PC-9 (cell line): Measurements from ENCODE around the gene ACKR2. TPM values are rescaled to one million over a fixed set of nuclear protein-coding genes. Genes with fewer than 3 reads are reported as not detected.

Source experiments
- BruUV-seq: library from RNA; stranded (reverse); fragments of 400-500 nt; replicated peaks from 2 replicates; lab custom pipeline; 2021; lab: Mats Ljungman, UMichigan
- CTCF ChIA-PET: fragments of 300-600 bp; sonication (Branson Sonifier 250); formaldehyde crosslinking; loops from one replicate; lab custom pipeline; 2022; ENCODE audit warnings: antibody characterized with exemption; lab: Charles Lee
- POLR2A ChIA-PET: fragments of 300-600 bp; sonication (Branson Sonifier 250); formaldehyde crosslinking; loops from one replicate; lab custom pipeline; 2022; ENCODE audit warnings: antibody characterized with exemption; ENCODE audit not compliant: unreplicated experiment; lab: Charles Lee
- DNase-seq, 2 experiments: peaks; one replicate each; pipeline versions ENCODE4 v3.0.0 to v3.0.0-alpha.2; 2015 to 2022; ENCODE audit warnings: mixed read lengths in 1 of 2
- H2AFZ ChIP-seq: fragments of 200-600 bp; sonication (generic); 2 replicates; pipeline ENCODE4 v1.8.1; 2017; ENCODE audit warnings: antibody characterized with exemption
- H3F3A ChIP-seq: fragments of 200-600 bp; sonication (generic); 2 replicates; pipeline ENCODE4 v1.8.1; 2017; ENCODE audit warnings: antibody characterized with exemption, mild to moderate bottlenecking, low read depth; ENCODE audit not compliant: insufficient read depth
- H3K27ac ChIP-seq: fragments of 200-600 bp; sonication (generic); 2 replicates; pipeline ENCODE4 v1.6.1; 2016; ENCODE audit warnings: mixed run types
- H3K27me3 ChIP-seq: fragments of 200-600 bp; sonication (generic); 2 replicates; pipeline ENCODE4 v1.6.1; 2016; ENCODE audit warnings: low read depth, mixed run types; ENCODE audit not compliant: insufficient read depth
- H3K36me3 ChIP-seq: fragments of 200-600 bp; sonication (generic); 2 replicates; pipeline ENCODE4 v1.6.1; 2016; ENCODE audit warnings: low read depth, mixed run types
- H3K4me1 ChIP-seq: fragments of 200-600 bp; sonication (generic); replicated peaks from 2 replicates; pipeline ENCODE4 v1.6.1; 2016; ENCODE audit warnings: mixed run types; ENCODE audit not compliant: insufficient read depth
- H3K4me2 ChIP-seq: fragments of 200-600 bp; sonication (generic); 2 replicates; pipeline ENCODE4 v1.6.1; 2017; ENCODE audit warnings: mixed run types
- H3K4me3 ChIP-seq: fragments of 200-600 bp; sonication (generic); 2 replicates; pipeline ENCODE4 v1.6.1; 2016; ENCODE audit warnings: mixed run types
- H3K79me2 ChIP-seq: fragments of 200-600 bp; sonication (generic); 2 replicates; pipeline ENCODE4 v1.6.1; 2017; ENCODE audit warnings: low read depth, mixed run types
- H3K9me2 ChIP-seq: fragments of 200-600 bp; sonication (generic); 2 replicates; pipeline ENCODE4 v1.8.1; 2017; ENCODE audit warnings: mild to moderate bottlenecking; ENCODE audit not compliant: insufficient read depth
- H3K9me3 ChIP-seq: fragments of 200-600 bp; sonication (generic); 2 replicates; pipeline ENCODE4 v1.8.1; 2016; ENCODE audit warnings: low read depth; ENCODE audit not compliant: insufficient read depth
- H4K20me1 ChIP-seq: fragments of 200-600 bp; sonication (generic); 2 replicates; pipeline ENCODE4 v1.8.1; 2017; ENCODE audit not compliant: insufficient read depth
- CTCF ChIP-seq: fragments of 200-600 bp; sonication (generic); conservative IDR thresholded peaks from 2 replicates; pipeline ENCODE4 v1.6.1; 2017; ENCODE audit warnings: mixed run types, antibody characterized with exemption, mild to moderate bottlenecking, moderate library complexity
- EZH2 ChIP-seq: fragments of 200-600 bp; sonication (generic); IDR thresholded peaks from 2 replicates; pipeline ENCODE4 v1.8.0; 2017; ENCODE audit warnings: antibody characterized with exemption, low read depth
- intact Hi-C: fragments of 100-400 bp; cut with micrococcal nuclease; formaldehyde crosslinking; loops from one replicate; pipeline ENCODE4 v1.10.0; 2022; ENCODE audit not compliant: unreplicated experiment
- total RNA-seq: library from RNA; stranded (reverse); gene quantifications from 2 replicates; pipeline ENCODE4 v1.2.3, GENCODE V29; 2021

Gene ACKR2
- total RNA-seq, 1 experiment from 2014 or later, result 2.9 TPM

DNA sequence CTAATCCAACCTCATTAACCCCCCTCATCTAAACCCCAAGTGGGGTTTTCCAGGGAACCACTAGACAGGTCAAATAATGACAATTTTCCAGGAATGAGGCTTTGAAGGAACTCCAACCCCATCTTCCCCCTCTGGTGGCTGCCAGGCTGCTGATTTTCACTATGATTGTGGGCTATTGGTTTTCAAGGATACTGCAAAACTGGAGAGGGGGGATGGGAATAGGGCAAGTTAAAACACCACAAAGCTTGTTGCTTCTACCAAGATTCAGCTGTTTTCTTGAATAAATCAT is 86.3 kb downstream of the ACKR2 start:
- no TSS peak for BruUV-seq
- Histone ChIP-seq H3K4me3 (no peak overlapping the region), H3K27me3 (no peaks in the 10 kb centered on the region), H3F3A (peaks cover 11% of the 10 kb centered on the region; the same call in 1 of the 2 replicates), H2AFZ (no peak overlapping the region), H4K20me1 (no peaks in the 10 kb centered on the region), H3K79me2 (no peaks in the 10 kb centered on the region), H3K4me2 (no peak overlapping the region), H3K27ac (no peak overlapping the region), H3K4me1 (peaks cover 23% of the 10 kb centered on the region), H3K36me3 (no peaks in the 10 kb centered on the region), H3K9me2 (no peaks in the 10 kb centered on the region), H3K9me3 (peaks cover 4% of the 10 kb centered on the region; the same call in 1 of the 2 replicates)
- ChIA-PET POLR2A (no interaction called here), CTCF (no interaction called here)
- TF ChIP-seq EZH2 (no peak), CTCF (no peak)
- DNase-seq, result no peak
- intact Hi-C loops, result no loop called here

GRCh38 chr3:42898896-42899675 is 89.8 kb downstream of the ACKR2 start:
- TF ChIP-seq CTCF (no peak), EZH2 (no peak)
- CTCF ChIA-PET, result no interaction called here
- Histone ChIP-seq H4K20me1 (no peaks in the 10 kb centered on the region), H3F3A (peaks cover 25% of the 10 kb centered on the region; the same call in 1 of the 2 replicates), H3K4me1 (peaks cover 43% of the 10 kb centered on the region), H3K36me3 (no peaks in the 10 kb centered on the region), H3K27me3 (no peaks in the 10 kb centered on the region), H3K27ac (peak overlapping the region; percentile 68; the same call in 1 of the 2 replicates), H3K4me3 (no peak overlapping the region), H3K9me2 (no peaks in the 10 kb centered on the region), H3K4me2 (no peak overlapping the region; the same call in 1 of the 2 replicates), H3K9me3 (peaks cover 4% of the 10 kb centered on the region; the same call in 1 of the 2 replicates), H3K79me2 (no peaks in the 10 kb centered on the region), H2AFZ (no peak overlapping the region)
- POLR2A ChIA-PET, result no interaction called here
- intact Hi-C loops, result no loop called here
- DNase-seq, result no peak
- no TSS peak for BruUV-seq

- Histone ChIP-seq H3K9me3 (peaks cover 4% of the 10 kb centered on the region; the same call in 1 of the 2 replicates), H3K36me3 (no peaks in the 10 kb centered on the region), H3K27me3 (no peaks in the 10 kb centered on the region), H3K9me2 (no peaks in the 10 kb centered on the region), H3K4me2 (peak overlapping the region; percentile 59), H4K20me1 (no peaks in the 10 kb centered on the region), H2AFZ (no peak overlapping the region; the same call in 1 of the 2 replicates), H3F3A (peaks cover 25% of the 10 kb centered on the region; the same call in 1 of the 2 replicates), H3K79me2 (no peaks in the 10 kb centered on the region), H3K4me3 (peak overlapping the region; percentile 37; the same call in 1 of the 2 replicates), H3K4me1 (peaks cover 43% of the 10 kb centered on the region), H3K27ac (peak overlapping the region; percentile 68)
- DNase-seq, result peak; percentile 37 to 90
- CTCF ChIA-PET, result no interaction called here
- POLR2A ChIA-PET, result no interaction called here
- intact Hi-C loops, result no loop called here
- BruUV-seq, result TSS peak; percentile 30
- TF ChIP-seq EZH2 (no peak), CTCF (no peak)
Measured at GRCh38 chr3:42900226-42901072, 91.2 kb downstream of the ACKR2 start.
